GM19324 (cell line): Measurements from ENCODE around the gene CAPN2.

ENCODE experiments used
- ATAC-seq: cut with Tn5 transposase; IDR thresholded peaks from one replicate; pipeline ENCODE4 v1.9.1; 2021; ENCODE audit warnings: mild to moderate bottlenecking, moderate library complexity; ENCODE audit not compliant: unreplicated experiment, low FRiP score

The CAPN2 gene

GRCh38 chr1:223700942-223701637 is 11.2 kb upstream of the CAPN2 start:
- ATAC-seq, result no peak

- no peak for ATAC-seq
These were observed 9.3 kb upstream of the CAPN2 start for GRCh38 chr1:223702735-223703667.

GRCh38 chr1:223703668-223704013 is 8.7 kb upstream of the CAPN2 start:
- ATAC-seq, result no peak

- ATAC-seq, result no peak
These were observed 7.1 kb upstream of the CAPN2 start for GRCh38 chr1:223704921-223705878.

GRCh38 chr1:223706077-223706973 is 6.0 kb upstream of the CAPN2 start:
- ATAC-seq, result no peak

- no peak for ATAC-seq
These were observed 4.9 kb upstream of the CAPN2 start for GRCh38 chr1:223707256-223708000.

GRCh38 chr1:223708001-223708359 is 4.4 kb upstream of the CAPN2 start:
- no peak for ATAC-seq

GRCh38 chr1:223708651-223709268 is 3.6 kb upstream of the CAPN2 start:
- no peak for ATAC-seq

- no peak for ATAC-seq
These were observed 2.7 kb upstream of the CAPN2 start for GRCh38 chr1:223709598-223709997.

GRCh38 chr1:223710179-223711133 is 1.9 kb upstream of the CAPN2 start:
- ATAC-seq, result no peak

- no peak for ATAC-seq
These were observed 1.2 kb upstream of the CAPN2 start for GRCh38 chr1:223711173-223711572.

- no peak for ATAC-seq
These were observed 569 bp upstream of the CAPN2 start for GRCh38 chr1:223711747-223712193.

- ATAC-seq, result peak; percentile 32
These were observed 623 bp downstream of the CAPN2 start for GRCh38 chr1:223712850-223713474.

GRCh38 chr1:223713546-223714420 is 1.4 kb downstream of the CAPN2 start:
- ATAC-seq, result no peak

GRCh38 chr1:223714421-223714724 is 2.0 kb downstream of the CAPN2 start:
- no peak for ATAC-seq
